Upper lobe of left lung (tissue), 6 donors: ENCODE data around the gene BICRA. TPM values are rescaled to one million over a fixed set of nuclear protein-coding genes. Genes with fewer than 3 reads are reported as not detected.
A peak's percentile ranks its signal among the peaks of the same experiment; 100 is the strongest.

Experiments
- ATAC-seq, 2 donors: fragments of 200-7000 bp; cut with Tn5 transposase; one replicate each; pipeline ENCODE4 v1.9.1; 2022; ENCODE audit warnings: mild to moderate bottlenecking in 2 of 2, moderate library complexity in 2 of 2; ENCODE audit not compliant: low FRiP score in 2 of 2
- DNase-seq, 2 donors: peaks; one replicate each; pipeline ENCODE4 v3.0.0-alpha.2; 2019 to 2020
- H3K27ac ChIP-seq, 4 donors: fragments of 200-600 bp; sonication (generic); one replicate each; pipeline ENCODE4 v1.5.1; 2016 to 2019
- H3K27me3 ChIP-seq, 4 donors: fragments of 200-600 bp; sonication (generic); one replicate each; pipeline ENCODE4 v1.5.1; 2017 to 2019
- H3K36me3 ChIP-seq, 4 donors: fragments of 200-600 bp; sonication (generic); one replicate each; pipeline ENCODE4 v1.5.1; 2016 to 2019
- H3K4me1 ChIP-seq, 4 donors: fragments of 200-600 bp; sonication (generic); one replicate each; pipeline ENCODE4 v1.5.1; 2018 to 2019
- H3K4me3 ChIP-seq, 4 donors: fragments of 200-600 bp; sonication (generic); one replicate each; pipeline ENCODE4 v1.5.1; 2017 to 2019; ENCODE audit warnings: mild to moderate bottlenecking in 2 of 4, moderate library complexity in 1 of 4
- H3K9me3 ChIP-seq, 4 donors: fragments of 200-600 bp; sonication (generic); one replicate each; pipeline ENCODE4 v1.5.1; 2018 to 2019
- CTCF ChIP-seq, 6 experiments: fragments of 450-650 bp in 4 of 6; fragments of 200-600 bp in 2 of 6; sonication (generic) in 2 of 6; IDR thresholded peaks; one replicate each; pipeline ENCODE4 v1.5.1; 2016 to 2019; ENCODE audit warnings: antibody characterized with exemption in 6 of 6
- EP300 ChIP-seq, 4 donors: sonication (generic); formaldehyde crosslinking; IDR thresholded peaks; one replicate each; pipeline ENCODE4 v1.5.1; 2017; ENCODE audit warnings: antibody characterized with exemption in 4 of 4, control low read depth in 2 of 4
- POLR2A ChIP-seq, 4 donors: fragments of 450-650 bp; IDR thresholded peaks; one replicate each; pipeline ENCODE4 v1.5.1; 2016 to 2017; ENCODE audit warnings: antibody characterized with exemption in 4 of 4, mild to moderate bottlenecking in 2 of 4
- POLR2AphosphoS5 ChIP-seq, 2 donors: sonication (generic); formaldehyde crosslinking; IDR thresholded peaks; one replicate each; pipeline ENCODE4 v1.5.1; 2017; ENCODE audit warnings: antibody characterized with exemption in 2 of 2
- WGBS, 2 donors: methylation state at CpG; one replicate each; pipeline ENCODE4 v1.1.5; 2017 to 2018; 5-methylcytosine and 5-hydroxymethylcytosine counted together
- total RNA-seq, 6 donors: library from RNA; depleted of rRNA in 4 of 6; stranded (reverse); fragments of >200 nt in 4 of 6; gene quantifications; one replicate each; pipeline versions ENCODE4 v1.1.0 to v1.2.1, GENCODE V29; 2016 to 2021
- donor health status: DM: no; HTN: no; CAD: no; lungs with moderate emphysema.
- donor health status: DM: no; HTN: yes; CAD: no; lungs with severe emphysema.

BICRA gene
- total RNA-seq, 6 donors from 2014 or later, result 5.0 to 66.1 (median 15.2) TPM

GRCh38 chr19:47701717-47702552, 93.0 kb downstream of the BICRA start:
- Histone ChIP-seq H3K27me3 (no peaks in the 10 kb centered on the region), H3K9me3 (no peaks in the 10 kb centered on the region), H3K4me3 (no peak overlapping the region), H3K27ac (no peak overlapping the region), H3K36me3 (peaks cover 20 to 57% (median 42%) of the 10 kb centered on the region in 4 donors), H3K4me1 (peaks cover 0 to 6% (median 0%) of the 10 kb centered on the region in 4 donors)
- DNase-seq (peak in 1 of 2 donors; percentile 81), ATAC-seq (no peak)
- WGBS, 2 donors, result 92 to 95% methylated on average over 42 to 57 of the region's 91 CpGs
- no peak for TF ChIP-seq POLR2A (IDR thresholded peaks at IDR 0.05)
- no peak for TF ChIP-seq CTCF (IDR thresholded peaks at IDR 0.05)
- TF ChIP-seq POLR2AphosphoS5 (IDR thresholded peaks at IDR 0.05), result no peak
- TF ChIP-seq EP300 (IDR thresholded peaks at IDR 0.05), result no peak

GRCh38 chr19:47702671-47703070, 93.7 kb downstream of the BICRA start:
- Histone ChIP-seq H3K4me3 (no peak overlapping the region), H3K27me3 (no peaks in the 10 kb centered on the region), H3K4me1 (peaks cover 0 to 5% (median 0%) of the 10 kb centered on the region in 4 donors), H3K36me3 (peaks cover 20 to 57% (median 42%) of the 10 kb centered on the region in 4 donors), H3K27ac (no peak overlapping the region), H3K9me3 (no peaks in the 10 kb centered on the region)
- 72 to 83% methylated on average over 10 to 18 of the region's 18 CpGs for WGBS, 2 donors
- DNase-seq (no peak), ATAC-seq (no peak)
- no peak for TF ChIP-seq POLR2A (IDR thresholded peaks at IDR 0.05)
- no peak for TF ChIP-seq POLR2AphosphoS5 (IDR thresholded peaks at IDR 0.05)
- TF ChIP-seq CTCF (IDR thresholded peaks at IDR 0.05), result no peak
- no peak for TF ChIP-seq EP300 (IDR thresholded peaks at IDR 0.05)

- TF ChIP-seq POLR2A (IDR thresholded peaks at IDR 0.05) (no peak), CTCF (IDR thresholded peaks at IDR 0.05) (no peak), POLR2AphosphoS5 (IDR thresholded peaks at IDR 0.05) (no peak), EP300 (IDR thresholded peaks at IDR 0.05) (no peak)
- Histone ChIP-seq H3K9me3 (no peaks in the 10 kb centered on the region), H3K27ac (no peak overlapping the region), H3K4me1 (no peaks in the 10 kb centered on the region), H3K27me3 (no peaks in the 10 kb centered on the region), H3K36me3 (peaks cover 20 to 57% (median 42%) of the 10 kb centered on the region in 4 donors), H3K4me3 (no peak overlapping the region)
- no peak for DNase-seq
- 92 to 94% methylated on average over 5 of the region's 5 CpGs for WGBS, 2 donors
- no peak for ATAC-seq
Observed at GRCh38 chr19:47703301-47703700, 94.4 kb downstream of the BICRA start.

- ATAC-seq (no peak), DNase-seq (no peak)
- WGBS, 2 donors, result 84 to 90% methylated on average over 11 of the region's 11 CpGs
- H3K36me3 ChIP-seq, result peaks cover 14 to 50% (median 35%) of the 10 kb centered on the region in 4 donors
- H3K27ac ChIP-seq, result no peak overlapping the region
- H3K4me3 ChIP-seq, result no peak overlapping the region
- no peaks in the 10 kb centered on the region for H3K4me1 ChIP-seq
- H3K27me3 ChIP-seq, result no peaks in the 10 kb centered on the region
- TF ChIP-seq EP300 (IDR thresholded peaks at IDR 0.05), result no peak
- no peak for TF ChIP-seq POLR2AphosphoS5 (IDR thresholded peaks at IDR 0.05)
- no peak for TF ChIP-seq POLR2A (IDR thresholded peaks at IDR 0.05)
- no peak for TF ChIP-seq CTCF (IDR thresholded peaks at IDR 0.05)
- H3K9me3 ChIP-seq, result no peaks in the 10 kb centered on the region
Observed at GRCh38 chr19:47704024-47704423, 95.1 kb downstream of the BICRA start.
